GM12864 (cell line): ENCODE measurements around the gene PROP1.
"Not testable (repeated sequence)": the region's sequence is repeated elsewhere in the genome, so short reads cannot be mapped to it uniquely, and the experiment has no call there.

ENCODE experiments used
- DNase-seq: peaks from one replicate; pipeline ENCODE4 v3.0.0-alpha.2; 2011; ENCODE audit warnings: low read depth
- H3K4me3 ChIP-seq: 2 replicates; pipeline ENCODE4 v1.5.1; 2011; ENCODE audit warnings: mild to moderate bottlenecking, low read depth, low read length, control low read depth
- TF ChIP-seq, protein P1 (sequence below): IDR thresholded peaks from 2 replicates; pipeline ENCODE4 v1.5.1; 2011; ENCODE audit warnings: low read depth, mild to moderate bottlenecking, moderate library complexity, low read length, control low read depth, inconsistent platforms; ENCODE audit errors: missing control alignments

The PROP1 gene

DNA sequence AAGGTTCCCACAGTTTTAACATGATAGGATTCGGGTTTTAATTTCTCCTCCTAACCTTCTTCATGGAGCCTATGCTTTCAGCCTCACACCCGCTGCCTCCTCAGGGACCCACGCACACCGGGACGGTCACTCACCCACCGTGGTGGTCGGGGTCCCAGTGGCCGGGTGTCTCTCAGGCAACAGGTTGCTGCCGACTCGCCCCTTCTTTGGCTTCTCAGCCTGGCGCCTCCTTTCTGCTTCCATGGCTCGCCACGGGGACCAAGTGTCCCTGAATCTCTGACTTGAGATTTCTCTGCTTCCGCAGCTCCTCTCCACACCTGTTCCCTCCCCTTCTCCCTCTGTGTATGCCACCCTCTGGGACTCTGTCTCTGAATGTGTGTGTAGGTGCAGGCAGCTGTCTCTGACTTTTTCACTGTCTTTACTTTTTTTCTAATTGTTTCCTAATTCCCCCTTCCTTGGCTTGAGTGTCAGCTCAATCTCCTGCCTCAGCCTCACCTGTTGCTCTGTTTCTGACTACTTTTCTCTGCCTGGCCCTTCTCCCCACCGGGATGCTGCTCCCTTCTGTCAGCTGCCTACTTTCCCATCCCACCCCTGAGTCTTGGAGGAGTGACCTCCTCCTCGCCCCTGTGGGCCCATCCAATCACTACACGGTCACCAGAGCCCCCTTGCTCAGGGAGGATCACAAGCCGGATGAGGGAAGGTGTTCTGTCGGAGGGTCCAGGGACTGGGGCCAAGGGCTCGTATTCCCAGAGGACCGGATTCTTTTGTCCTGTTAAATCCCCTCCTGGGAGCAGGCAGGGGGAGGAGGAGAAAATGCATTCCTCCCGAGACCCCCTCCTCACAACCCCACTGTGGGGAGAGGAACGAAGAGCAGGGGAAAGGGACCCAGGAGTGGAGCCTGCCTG lies at the start of gene PROP1:
Gene PROP1 (minus strand): TSS at position 552 of the 905 bp plus-strand sequence. CDS start 309 bp downstream, at position 243.
- H3K4me3 ChIP-seq: no peak within 1 kb of the TSS
- no peak for DNase-seq
- TF ChIP-seq, protein P1, sequence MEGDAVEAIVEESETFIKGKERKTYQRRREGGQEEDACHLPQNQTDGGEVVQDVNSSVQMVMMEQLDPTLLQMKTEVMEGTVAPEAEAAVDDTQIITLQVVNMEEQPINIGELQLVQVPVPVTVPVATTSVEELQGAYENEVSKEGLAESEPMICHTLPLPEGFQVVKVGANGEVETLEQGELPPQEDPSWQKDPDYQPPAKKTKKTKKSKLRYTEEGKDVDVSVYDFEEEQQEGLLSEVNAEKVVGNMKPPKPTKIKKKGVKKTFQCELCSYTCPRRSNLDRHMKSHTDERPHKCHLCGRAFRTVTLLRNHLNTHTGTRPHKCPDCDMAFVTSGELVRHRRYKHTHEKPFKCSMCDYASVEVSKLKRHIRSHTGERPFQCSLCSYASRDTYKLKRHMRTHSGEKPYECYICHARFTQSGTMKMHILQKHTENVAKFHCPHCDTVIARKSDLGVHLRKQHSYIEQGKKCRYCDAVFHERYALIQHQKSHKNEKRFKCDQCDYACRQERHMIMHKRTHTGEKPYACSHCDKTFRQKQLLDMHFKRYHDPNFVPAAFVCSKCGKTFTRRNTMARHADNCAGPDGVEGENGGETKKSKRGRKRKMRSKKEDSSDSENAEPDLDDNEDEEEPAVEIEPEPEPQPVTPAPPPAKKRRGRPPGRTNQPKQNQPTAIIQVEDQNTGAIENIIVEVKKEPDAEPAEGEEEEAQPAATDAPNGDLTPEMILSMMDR: no peak

DNA sequence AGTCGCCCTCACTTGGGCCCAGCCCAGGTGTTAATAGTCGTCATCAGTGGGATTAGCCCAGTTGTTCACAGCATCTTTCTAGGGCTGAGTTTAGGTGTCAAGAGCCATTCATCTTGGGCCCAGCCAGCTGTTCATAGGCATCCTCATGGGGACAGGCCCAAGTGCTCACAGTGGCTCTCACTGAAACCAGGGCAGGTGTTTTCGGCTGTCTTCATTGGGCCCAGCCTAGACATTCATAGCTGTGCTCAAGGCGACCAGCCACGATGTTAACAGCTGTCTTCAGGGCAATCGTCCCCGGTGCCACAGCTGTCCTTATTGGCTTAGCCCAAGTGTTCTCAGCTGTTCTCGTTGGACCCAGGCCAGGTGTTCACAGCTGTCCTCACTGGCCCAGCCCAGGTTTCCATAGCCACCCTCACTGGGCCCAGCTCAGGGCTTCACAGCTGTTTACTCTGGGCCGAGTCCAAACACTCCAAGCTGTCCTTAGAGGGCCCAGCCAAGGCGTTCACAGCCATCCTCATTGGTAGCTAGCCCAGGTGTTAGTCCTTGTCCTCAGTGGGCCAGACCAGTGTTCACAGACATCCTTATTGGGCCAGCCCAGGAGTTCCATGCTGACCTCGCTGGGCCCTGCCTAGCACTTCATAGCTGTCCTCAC lies 23.5 kb upstream of the PROP1 start:
- H3K4me3 ChIP-seq, DNase-seq: not testable (repeated sequence)

DNA sequence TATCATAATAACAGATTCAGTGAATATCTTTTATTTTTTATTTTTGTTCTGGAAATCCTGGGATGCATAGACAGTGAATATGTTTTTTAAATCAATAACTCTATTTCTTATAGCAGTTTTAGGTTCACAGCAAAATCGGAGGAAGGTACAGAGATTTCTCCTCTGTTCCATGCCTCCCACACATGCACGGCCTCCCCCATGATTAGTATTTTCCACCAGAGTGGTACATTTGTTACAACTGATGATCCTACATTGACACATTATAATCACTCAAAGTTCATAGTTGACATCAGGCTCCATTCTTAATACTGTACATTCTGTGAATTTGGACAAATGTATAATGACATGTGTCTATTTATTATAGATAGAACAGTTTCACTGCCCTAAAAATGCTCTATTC lies 16.7 kb upstream of the PROP1 start:
- DNase-seq, H3K4me3 ChIP-seq: not testable (repeated sequence)

DNA sequence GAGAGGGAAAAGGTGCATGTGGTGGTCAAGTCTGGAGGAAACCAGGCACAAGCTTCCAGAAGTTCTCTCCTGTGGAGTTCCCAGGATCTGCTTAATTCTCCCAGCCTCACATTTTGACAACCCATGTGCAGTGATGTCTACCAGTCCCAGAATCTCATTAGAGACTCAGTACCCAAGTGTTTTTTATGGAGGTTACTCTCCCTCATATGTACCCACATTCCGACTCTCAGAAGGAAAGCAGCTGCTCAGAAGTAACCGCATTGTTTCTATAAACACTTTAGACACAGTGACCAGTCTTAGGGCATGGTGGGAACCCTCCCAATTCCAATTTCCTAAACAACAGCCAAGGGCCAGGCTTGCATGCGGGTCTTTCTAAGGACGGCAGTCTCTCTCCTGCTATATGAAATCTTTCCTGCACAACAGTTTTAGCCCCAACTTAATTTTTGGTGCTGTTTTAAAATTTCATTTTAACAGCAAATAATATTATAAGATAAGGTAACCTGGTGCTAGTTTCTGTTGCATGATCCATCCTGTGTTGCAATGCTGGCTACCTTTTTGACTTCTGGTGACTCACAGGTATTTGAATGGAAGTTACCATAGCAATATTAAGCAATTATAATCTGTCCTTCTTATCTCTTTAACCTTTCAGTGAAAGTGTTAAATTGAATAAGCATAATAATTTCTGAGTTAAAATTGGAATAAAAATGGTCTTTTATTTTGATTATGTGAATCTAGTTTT lies 15.9 kb upstream of the PROP1 start:
- H3K4me3 ChIP-seq, DNase-seq: not testable (repeated sequence)

DNA sequence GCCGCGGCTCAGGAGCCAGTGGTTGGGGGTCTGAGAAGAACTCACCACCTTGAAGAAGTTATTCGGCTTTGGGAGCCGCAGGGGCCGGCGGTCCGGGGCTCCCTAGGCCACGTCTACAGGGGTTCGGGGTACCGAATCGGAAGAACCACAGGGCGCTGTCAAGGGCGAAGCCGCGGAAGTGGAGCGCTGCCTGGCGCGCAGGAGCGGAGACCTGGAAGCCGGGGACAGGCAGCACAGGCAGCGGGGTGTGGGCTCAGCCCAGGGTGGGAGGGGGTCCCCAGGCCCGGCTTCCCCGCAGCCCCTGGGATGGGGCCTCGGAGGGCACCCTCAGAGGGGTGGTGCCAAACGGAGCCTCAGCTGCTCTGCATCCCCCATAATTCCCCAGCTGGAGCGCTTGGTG lies 11.2 kb upstream of the PROP1 start:
- H3K4me3 ChIP-seq, DNase-seq: not testable (repeated sequence)

DNA sequence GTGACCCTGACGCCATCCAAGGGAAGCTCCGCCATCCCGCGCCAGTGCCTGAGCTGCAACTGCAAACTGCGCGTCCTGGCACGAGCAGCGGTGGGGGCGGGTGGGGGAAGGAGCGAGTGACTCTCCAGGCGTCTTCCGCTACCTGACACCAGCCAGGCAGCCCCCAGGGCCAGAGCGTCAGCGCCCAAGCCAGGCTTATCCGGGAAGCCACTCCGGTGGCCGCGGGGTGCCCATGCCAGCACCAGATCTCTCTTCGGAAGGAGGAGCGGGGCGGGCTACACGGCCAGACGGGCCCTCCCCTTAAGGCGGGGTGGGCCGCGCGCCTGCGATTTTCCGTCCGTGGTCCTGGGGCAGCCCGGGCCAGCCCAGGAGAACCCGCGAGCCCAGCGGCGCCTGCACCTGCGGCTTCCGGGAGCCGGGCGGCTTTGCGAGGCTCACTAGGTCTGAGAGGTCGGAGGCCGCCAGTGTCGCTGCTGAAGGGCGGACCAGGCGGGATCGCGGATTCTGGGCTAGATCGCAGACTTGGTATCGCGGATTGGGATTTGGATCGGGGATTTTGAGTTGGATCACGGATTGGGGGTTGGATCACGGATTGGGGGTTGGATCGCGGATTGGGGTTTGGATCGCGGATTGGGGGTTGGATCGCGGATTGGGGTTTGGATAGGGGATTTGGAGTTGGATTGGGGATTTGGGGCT lies 10.6 kb upstream of the PROP1 start:
- H3K4me3 ChIP-seq, DNase-seq: not testable (repeated sequence)

DNA sequence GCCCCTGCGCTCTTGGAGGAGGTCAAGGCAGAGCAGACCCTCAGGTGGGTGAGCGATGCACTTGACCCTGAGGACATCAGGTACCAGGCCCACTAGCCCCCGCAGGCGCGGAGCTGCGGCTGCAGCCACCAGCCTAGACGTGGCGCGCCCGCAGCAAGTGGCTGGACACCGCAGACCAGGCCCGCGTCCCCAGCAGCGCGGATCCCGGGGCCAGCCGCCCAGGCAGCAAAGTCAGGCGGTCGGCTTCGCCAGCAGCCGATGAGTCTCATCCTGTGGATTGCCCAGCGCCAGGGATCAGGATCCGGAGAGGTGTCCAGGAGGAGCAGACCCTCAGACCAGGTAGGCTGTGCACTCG lies 10.1 kb upstream of the PROP1 start:
- H3K4me3 ChIP-seq, DNase-seq: not testable (repeated sequence)

DNA sequence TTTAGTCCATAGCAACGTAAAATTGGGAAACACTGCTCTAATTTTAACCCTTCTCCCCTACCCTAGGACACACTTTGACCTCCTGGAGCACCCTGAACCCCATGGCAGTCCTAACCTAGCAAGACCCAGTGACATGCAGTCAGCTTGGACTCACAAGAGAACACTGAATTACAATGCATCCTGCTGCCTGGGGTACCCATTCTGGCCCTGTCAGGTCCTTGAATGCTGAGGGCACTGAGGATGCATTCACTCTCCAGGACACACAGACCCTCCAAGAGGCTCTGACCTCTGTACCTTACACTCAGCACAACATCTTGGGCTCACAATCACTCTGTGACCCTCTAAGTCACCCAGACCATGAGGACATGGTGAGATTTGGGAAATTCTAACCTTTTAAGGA lies 1.8 kb upstream of the PROP1 start:
- DNase-seq: no peak
- TF ChIP-seq, protein P1: no peak

DNA sequence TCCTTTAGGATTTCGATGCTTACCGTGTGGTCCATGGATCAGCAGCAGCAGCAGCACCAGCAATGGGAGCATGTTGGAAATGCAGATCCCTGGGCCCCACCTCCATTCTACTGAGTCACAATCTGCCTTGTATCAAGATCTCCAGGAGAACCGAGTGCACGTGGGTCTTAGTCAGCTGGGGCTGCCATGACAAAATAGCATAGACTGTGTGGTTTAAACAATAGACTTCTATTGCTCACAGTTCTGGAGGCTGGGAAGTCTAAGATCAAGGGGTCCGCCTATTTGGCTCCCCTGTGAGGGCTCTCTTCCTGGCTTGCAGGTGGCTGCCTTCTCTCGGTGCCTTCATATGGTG lies 1.3 kb upstream of the PROP1 start:
- TF ChIP-seq, protein P1: no peak
- H3K4me3 ChIP-seq: no peak overlapping the region
- DNase-seq: no peak

More for the DNA sequence above, 1.8 kb upstream of the PROP1 start:
- no peak overlapping the region for H3K4me3 ChIP-seq
